ENCODE measurements around the gene LMOD1. TPM values are rescaled to one million over a fixed set of nuclear protein-coding genes. Genes with fewer than 3 reads are reported as not detected.
A peak's percentile ranks its signal among the peaks of the same experiment; 100 is the strongest.

LMOD1 gene
- total RNA-seq, 4 donors from 2014 or later: 12.8 to 39.5 (median 22.6) TPM

DNA sequence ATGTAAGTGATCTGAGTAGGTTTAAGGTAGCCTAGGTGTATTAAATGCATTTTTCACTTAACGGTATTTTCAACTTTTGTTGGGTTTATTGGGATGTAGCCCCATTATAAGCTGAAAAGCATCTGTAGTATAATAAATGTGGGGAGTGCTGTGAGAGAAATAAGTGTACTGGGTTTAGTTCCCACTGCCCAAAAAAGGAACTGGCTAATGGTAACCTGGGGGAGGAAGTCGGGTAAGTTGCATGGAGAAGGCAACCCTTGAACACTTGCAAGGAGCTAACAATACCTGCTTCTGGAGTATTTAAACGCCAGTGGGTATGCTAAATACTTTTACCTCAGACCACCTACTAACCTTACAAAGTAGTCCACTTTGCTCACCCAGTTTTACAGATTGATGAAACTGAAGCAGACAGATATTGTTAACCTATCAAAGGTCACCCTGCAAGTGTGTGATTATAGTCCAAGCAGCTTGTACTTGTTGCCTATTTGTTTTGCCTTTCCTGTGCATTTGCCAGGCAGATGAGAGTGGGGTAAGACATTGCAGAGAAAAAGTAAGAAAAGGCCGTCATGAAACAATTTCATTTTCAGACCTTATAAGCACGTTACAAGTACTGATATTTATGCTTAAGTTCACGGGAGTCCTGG, 65.3 kb downstream of the LMOD1 start:
- Histone ChIP-seq H3K27me3 (no peaks in the 10 kb centered on the region), H3K36me3 (no peaks in the 10 kb centered on the region), H3K4me1 (peaks cover 69 to 82% of the 10 kb centered on the region in 2 donors), H3K9me3 (no peaks in the 10 kb centered on the region), H3K4me3 (no peak overlapping the region), H3K27ac (peak overlapping the region; percentile 90 to 98 (median 94))
- in situ Hi-C loops (cut with MboI; ENCODE audit: low sequenced_read_pairs in 4 of 4): loop anchor here in 3 of 4 donors (25.0 kb wide), 1 partner anchor 256 kb away; the partner anchor contains the start of gene ARL8A (in 3 of the 3)
- intact Hi-C loops (cut with DNase I; ENCODE audit: low total_unique reads): loop anchor here (5.0 to 10.0 kb wide), 4 partner anchors 169 to 1394 kb away; partner anchors contain the start of gene PHLDA3
- ATAC-seq: no peak
- TF ChIP-seq POLR2A (IDR thresholded peaks at IDR 0.05): no peak
- TF ChIP-seq, protein P1, sequence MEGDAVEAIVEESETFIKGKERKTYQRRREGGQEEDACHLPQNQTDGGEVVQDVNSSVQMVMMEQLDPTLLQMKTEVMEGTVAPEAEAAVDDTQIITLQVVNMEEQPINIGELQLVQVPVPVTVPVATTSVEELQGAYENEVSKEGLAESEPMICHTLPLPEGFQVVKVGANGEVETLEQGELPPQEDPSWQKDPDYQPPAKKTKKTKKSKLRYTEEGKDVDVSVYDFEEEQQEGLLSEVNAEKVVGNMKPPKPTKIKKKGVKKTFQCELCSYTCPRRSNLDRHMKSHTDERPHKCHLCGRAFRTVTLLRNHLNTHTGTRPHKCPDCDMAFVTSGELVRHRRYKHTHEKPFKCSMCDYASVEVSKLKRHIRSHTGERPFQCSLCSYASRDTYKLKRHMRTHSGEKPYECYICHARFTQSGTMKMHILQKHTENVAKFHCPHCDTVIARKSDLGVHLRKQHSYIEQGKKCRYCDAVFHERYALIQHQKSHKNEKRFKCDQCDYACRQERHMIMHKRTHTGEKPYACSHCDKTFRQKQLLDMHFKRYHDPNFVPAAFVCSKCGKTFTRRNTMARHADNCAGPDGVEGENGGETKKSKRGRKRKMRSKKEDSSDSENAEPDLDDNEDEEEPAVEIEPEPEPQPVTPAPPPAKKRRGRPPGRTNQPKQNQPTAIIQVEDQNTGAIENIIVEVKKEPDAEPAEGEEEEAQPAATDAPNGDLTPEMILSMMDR (IDR thresholded peaks at IDR 0.05 in 4 of 5, conservative IDR thresholded peaks at IDR 0.05 in 1 of 5): no peak
- no peak for DNase-seq

- in situ Hi-C loops (cut with MboI; ENCODE audit: low sequenced_read_pairs in 4 of 4): loop anchor here in 3 of 4 donors (25.0 kb wide), 1 partner anchor 259 kb away; the partner anchor contains the start of gene ARL8A (in 3 of the 3)
- H3K9me3 ChIP-seq: no peaks in the 10 kb centered on the region
- no peak overlapping the region for H3K4me3 ChIP-seq
- H3K27me3 ChIP-seq: no peaks in the 10 kb centered on the region
- ATAC-seq (peak; percentile 58 to 74), DNase-seq (peak in 1 of 2 donors; percentile 70)
- peak overlapping the region; percentile 78 to 90 (median 84) for H3K27ac ChIP-seq
- intact Hi-C loops (cut with DNase I; ENCODE audit: low total_unique reads): loop anchor here (1.0 kb wide), 2 partner anchors 18 to 94 kb away; no protein-coding TSS in a partner anchor
- peaks cover 38 to 52% of the 10 kb centered on the region in 2 donors for H3K4me1 ChIP-seq
- TF ChIP-seq, protein P1 (IDR thresholded peaks at IDR 0.05 in 4 of 5, conservative IDR thresholded peaks at IDR 0.05 in 1 of 5): peak; percentile 48 to 79 (median 65)
- no peak for TF ChIP-seq POLR2A (IDR thresholded peaks at IDR 0.05)
- H3K36me3 ChIP-seq: peaks cover 0 to 25% of the 10 kb centered on the region in 2 donors
Measured at GRCh38 chr1:201877877-201878401, 68.4 kb downstream of the LMOD1 start.

GRCh38 chr1:201876148-201876818, 70.1 kb downstream of the LMOD1 start:
- in situ Hi-C loops (cut with MboI; ENCODE audit: low sequenced_read_pairs in 4 of 4): loop anchor here in 3 of 4 donors (25.0 kb wide), 1 partner anchor 261 kb away; the partner anchor contains the start of gene ARL8A (in 3 of the 3)
- TF ChIP-seq, protein P1 (IDR thresholded peaks at IDR 0.05 in 4 of 5, conservative IDR thresholded peaks at IDR 0.05 in 1 of 5): peak in 1 of 5 experiments; percentile 14
- TF ChIP-seq POLR2A (IDR thresholded peaks at IDR 0.05): no peak
- peaks cover 0 to 42% of the 10 kb centered on the region in 2 donors for H3K36me3 ChIP-seq
- no peaks in the 10 kb centered on the region for H3K27me3 ChIP-seq
- no peak overlapping the region for H3K4me3 ChIP-seq
- H3K9me3 ChIP-seq: no peaks in the 10 kb centered on the region
- ATAC-seq (no peak), DNase-seq (no peak)
- peaks cover 22 to 37% of the 10 kb centered on the region in 2 donors for H3K4me1 ChIP-seq
- H3K27ac ChIP-seq: no peak overlapping the region
- intact Hi-C loops (cut with DNase I; ENCODE audit: low total_unique reads): no loop called here

GRCh38 chr1:201874672-201875071, 71.7 kb downstream of the LMOD1 start:
- H3K27ac ChIP-seq: no peak overlapping the region
- in situ Hi-C loops (cut with MboI; ENCODE audit: low sequenced_read_pairs in 4 of 4) (loop anchor here in 3 of 4 donors (25.0 kb wide), 1 partner anchor 263 kb away; the partner anchor contains the start of gene ARL8A (in 3 of the 3)), intact Hi-C loops (cut with DNase I; ENCODE audit: low total_unique reads) (no loop called here)
- no peak for DNase-seq
- H3K36me3 ChIP-seq: peaks cover 0 to 58% of the 10 kb centered on the region in 2 donors
- no peaks in the 10 kb centered on the region for H3K27me3 ChIP-seq
- peaks cover 15 to 21% of the 10 kb centered on the region in 2 donors for H3K4me1 ChIP-seq
- no peak for ATAC-seq
- H3K4me3 ChIP-seq: no peak overlapping the region
- no peaks in the 10 kb centered on the region for H3K9me3 ChIP-seq
- TF ChIP-seq, protein P1 (IDR thresholded peaks at IDR 0.05 in 4 of 5, conservative IDR thresholded peaks at IDR 0.05 in 1 of 5): no peak
- TF ChIP-seq POLR2A (IDR thresholded peaks at IDR 0.05): no peak

All from gastrocnemius medialis (tissue), 4 donors.